HepG2 (cell line): ENCODE results near the gene TAMALIN. TPM values are rescaled to one million over a fixed set of nuclear protein-coding genes. Genes with fewer than 3 reads are reported as not detected.

ENCODE experiments used
- ARNT2 ChIP-seq: sonication (generic); formaldehyde crosslinking; IDR thresholded peaks from 2 replicates; pipeline ENCODE4 v1.8.0; 2022; ENCODE audit warnings: mild to moderate bottlenecking, low read depth, missing genetic modification reagents, moderate library complexity
- ARNTL ChIP-seq: sonication (generic); formaldehyde crosslinking; IDR thresholded peaks from 2 replicates; pipeline ENCODE4 v1.4.0; 2020; ENCODE audit warnings: mild to moderate bottlenecking, missing genetic modification reagents
- CREB1 ChIP-seq, 2 experiments: fragments of 450-650 bp in 1 of 2; IDR thresholded peaks; 2 replicates each; pipeline ENCODE4 v1.6.1; 2016 to 2017; ENCODE audit warnings: control low read depth in 1 of 2, mild to moderate bottlenecking in 1 of 2, missing compliant biosample characterization in 1 of 2, missing genetic modification characterization in 1 of 2
- EP300 ChIP-seq, 3 experiments: sonication (generic) in 1 of 3; formaldehyde crosslinking in 1 of 3; IDR thresholded peaks; 2 replicates each; pipeline versions ENCODE4 v1.5.1 to v1.6.1; 2011 to 2020; ENCODE audit warnings: low read depth in 2 of 3, low read length in 2 of 3, borderline replicate concordance in 1 of 3, improper control_type of control experiment in 1 of 3, mild to moderate bottlenecking in 1 of 3, missing genetic modification reagents in 1 of 3, moderate library complexity in 1 of 3
- EZH2 ChIP-seq: conservative IDR thresholded peaks from 2 replicates; pipeline ENCODE4 v1.6.1; 2012; ENCODE audit warnings: mild to moderate bottlenecking, low read depth, low read length, moderate library complexity
- FOSL2 ChIP-seq: sonication (generic); formaldehyde crosslinking; IDR thresholded peaks from 2 replicates; pipeline ENCODE4 v1.4.0; 2020; ENCODE audit warnings: missing genetic modification reagents
- GLI4 ChIP-seq: sonication (generic); formaldehyde crosslinking; IDR thresholded peaks from 2 replicates; pipeline ENCODE4 v1.5.1; 2020; ENCODE audit warnings: missing genetic modification reagents, mild to moderate bottlenecking, moderate library complexity, borderline replicate concordance
- HNRNPUL1 ChIP-seq: fragments of 200-400 bp; formaldehyde crosslinking; IDR thresholded peaks from 2 replicates; pipeline ENCODE4 v1.6.1; 2017; ENCODE audit warnings: low read depth, mild to moderate bottlenecking, low read length, moderate library complexity
- IRF2 ChIP-seq: IDR thresholded peaks from 2 replicates; pipeline ENCODE4 v1.6.1; 2018; ENCODE audit warnings: missing genetic modification reagents, missing compliant biosample characterization
- MAZ ChIP-seq, 2 experiments: sonication (generic) in 1 of 2; formaldehyde crosslinking in 1 of 2; IDR thresholded peaks; 2 replicates each; pipeline versions ENCODE4 v1.5.0 to v1.6.1; 2012 to 2020; ENCODE audit warnings: low read depth in 2 of 2, mild to moderate bottlenecking in 2 of 2, borderline replicate concordance in 1 of 2, improper control_type of control experiment in 1 of 2, low read length in 1 of 2, missing genetic modification reagents in 1 of 2, moderate library complexity in 1 of 2
- MBD4 ChIP-seq: IDR thresholded peaks from 2 replicates; pipeline ENCODE4 v1.6.1; 2012; ENCODE audit warnings: low read length, inconsistent platforms, borderline replicate concordance
- MTF1 ChIP-seq: sonication (generic); formaldehyde crosslinking; IDR thresholded peaks from 2 replicates; pipeline ENCODE4 v1.5.0; 2020; ENCODE audit warnings: missing genetic modification reagents
- PHF5A ChIP-seq: IDR thresholded peaks from one replicate; pipeline ENCODE4 v1.6.1; 2018; ENCODE audit warnings: low read depth, missing genetic modification reagents; ENCODE audit not compliant: unreplicated experiment
- SALL1 ChIP-seq: sonication (generic); formaldehyde crosslinking; IDR thresholded peaks from 2 replicates; pipeline ENCODE4 v1.8.0; 2022; ENCODE audit warnings: mild to moderate bottlenecking, missing genetic modification reagents
- SRF ChIP-seq: IDR thresholded peaks from 2 replicates; pipeline ENCODE4 v1.6.1; 2011; ENCODE audit warnings: mild to moderate bottlenecking, low read depth, low read length, moderate library complexity
- SSRP1 ChIP-seq: IDR thresholded peaks from 2 replicates; pipeline ENCODE4 v1.6.1; 2016; ENCODE audit warnings: control low read depth
- XBP1 ChIP-seq: sonication (generic); formaldehyde crosslinking; IDR thresholded peaks from 2 replicates; pipeline ENCODE4 v1.5.0; 2020; ENCODE audit warnings: missing genetic modification reagents
- ZNF274 ChIP-seq: sonication (generic); formaldehyde crosslinking; IDR thresholded peaks from 2 replicates; pipeline ENCODE4 v1.5.1; 2020; ENCODE audit warnings: mild to moderate bottlenecking, missing genetic modification reagents
- ZNF33A ChIP-seq: sonication (generic); formaldehyde crosslinking; IDR thresholded peaks from 2 replicates; pipeline ENCODE4 v1.5.1; 2020; ENCODE audit warnings: missing genetic modification reagents, mild to moderate bottlenecking, moderate library complexity, borderline replicate concordance
- ZNF441 ChIP-seq: sonication (generic); formaldehyde crosslinking; IDR thresholded peaks from 2 replicates; pipeline ENCODE4 v1.7.0; 2021; ENCODE audit warnings: missing genetic modification reagents, borderline replicate concordance
- ZNF501 ChIP-seq: sonication (generic); formaldehyde crosslinking; IDR thresholded peaks from 2 replicates; pipeline ENCODE4 v1.5.1; 2020; ENCODE audit warnings: mild to moderate bottlenecking, moderate library complexity, missing genetic modification reagents
- ZNF547 ChIP-seq: sonication (generic); formaldehyde crosslinking; IDR thresholded peaks from 2 replicates; pipeline ENCODE4 v1.5.1; 2020; ENCODE audit warnings: mild to moderate bottlenecking, missing genetic modification reagents
- polyA plus RNA-seq, 8 experiments: library from polyadenylated mRNA; depleted of rRNA in 3 of 8; stranded (reverse) in 7 of 8; unstranded in 1 of 8; fragments of >200 nt; fragmentation: Illumina TruSeq in 4 of 8; extraction: Trizol in 4 of 8; gene quantifications; 2 replicates each; pipeline versions ENCODE4 v1.2.1 to v1.2.3, GENCODE V29; 2011 to 2016; ENCODE audit warnings: low read depth in 4 of 8, missing spikeins in 1 of 8, mixed read lengths in 1 of 8; ENCODE audit not compliant: insufficient read depth in 1 of 8
- total RNA-seq, 5 experiments: library from RNA; depleted of rRNA; stranded (reverse); fragments of >200 nt; fragmentation: Illumina TruSeq; extraction: Trizol; gene quantifications; 2 replicates each; pipeline ENCODE4 v1.2.3, GENCODE V29; 2016; ENCODE audit warnings: low read depth in 1 of 5
- TF ChIP-seq, protein P1 (sequence below): sonication (generic); formaldehyde crosslinking; IDR thresholded peaks from 2 replicates; pipeline ENCODE4 v1.8.1; 2022; ENCODE audit warnings: mild to moderate bottlenecking, missing genetic modification reagents
- TF ChIP-seq, protein P2 (sequence below): IDR thresholded peaks from 2 replicates; pipeline ENCODE4 v1.6.1; 2016; ENCODE audit warnings: control low read depth
- TF ChIP-seq, protein P3 (sequence below): sonication (generic); formaldehyde crosslinking; IDR thresholded peaks from 2 replicates; pipeline ENCODE4 v1.4.0; 2020; ENCODE audit warnings: mild to moderate bottlenecking, missing genetic modification reagents
- TF ChIP-seq, protein P4 (sequence below): sonication (generic); formaldehyde crosslinking; IDR thresholded peaks from 2 replicates; pipeline ENCODE4 v1.4.0; 2020; ENCODE audit warnings: mild to moderate bottlenecking, missing genetic modification reagents

The TAMALIN gene
- total and polyA plus RNA-seq, 2 of the 13 experiments (the other 11 are each of a cell fraction or from before 2014, with no cell fraction given), result 2.9 to 10.9 TPM

DNA sequence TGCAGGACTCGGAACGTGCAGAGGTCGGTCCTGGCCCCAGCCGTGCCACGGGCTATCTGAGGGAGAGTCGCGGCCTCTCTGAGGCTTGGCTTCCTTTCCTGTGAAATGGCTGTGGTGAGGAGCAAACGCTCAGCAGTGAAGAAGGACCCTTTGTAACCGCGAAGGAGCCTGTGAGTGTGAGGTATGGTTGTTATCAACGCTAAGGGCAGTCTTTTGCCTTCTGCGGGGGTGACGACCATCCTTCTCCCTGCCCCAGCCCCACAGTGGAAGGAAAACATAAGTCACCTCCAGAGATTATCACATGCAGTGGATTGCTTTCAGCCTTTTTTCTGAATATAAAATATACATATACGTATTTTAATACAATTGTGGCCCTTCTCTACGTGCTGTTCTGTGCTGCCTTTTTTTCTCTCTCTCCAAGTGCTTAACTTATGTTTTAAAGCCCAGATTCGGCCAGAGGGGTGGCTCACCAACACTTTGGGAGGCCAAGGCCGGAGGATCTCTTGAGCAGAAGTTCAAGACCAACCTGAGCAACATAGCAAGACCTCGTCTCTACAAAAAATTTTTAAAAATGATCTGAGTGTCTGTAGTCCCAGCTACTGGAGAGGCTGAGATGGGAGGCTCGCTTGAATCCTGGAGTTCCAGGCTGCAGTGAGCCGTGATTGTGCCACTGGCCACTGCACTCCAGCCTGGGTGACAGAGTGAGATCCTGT, 17.4 kb downstream of the TAMALIN start (continued):
- TF ChIP-seq, protein P1, sequence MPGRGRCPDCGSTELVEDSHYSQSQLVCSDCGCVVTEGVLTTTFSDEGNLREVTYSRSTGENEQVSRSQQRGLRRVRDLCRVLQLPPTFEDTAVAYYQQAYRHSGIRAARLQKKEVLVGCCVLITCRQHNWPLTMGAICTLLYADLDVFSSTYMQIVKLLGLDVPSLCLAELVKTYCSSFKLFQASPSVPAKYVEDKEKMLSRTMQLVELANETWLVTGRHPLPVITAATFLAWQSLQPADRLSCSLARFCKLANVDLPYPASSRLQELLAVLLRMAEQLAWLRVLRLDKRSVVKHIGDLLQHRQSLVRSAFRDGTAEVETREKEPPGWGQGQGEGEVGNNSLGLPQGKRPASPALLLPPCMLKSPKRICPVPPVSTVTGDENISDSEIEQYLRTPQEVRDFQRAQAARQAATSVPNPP, result no peak
- TF ChIP-seq IRF2 (peak; percentile 15; the same call in 1 of the 2 replicates), ARNT2 (no peak), HNRNPUL1 (no peak), ZNF274 (CRISPR knock-in tag) (peak; percentile 35; the same call in 1 of the 2 replicates), ARNTL (CRISPR knock-in tag) (no peak), ZNF501 (CRISPR knock-in tag) (0 out of 2 replicates have a peak, but pooled peaks have one; percentile 4), CREB1 (IDR thresholded peaks at IDR 0.05) (no peak), CREB1 (CRISPR knock-in tag; IDR thresholded peaks at IDR 0.05) (no peak), ZNF547 (CRISPR knock-in tag) (peak; percentile 66; the same call in 1 of the 2 replicates), MAZ (IDR thresholded peaks at IDR 0.05; ENCODE audit: borderline replicate concordance, low read depth, low read length) (no peak), MAZ (CRISPR knock-in tag; IDR thresholded peaks at IDR 0.05; ENCODE audit: low read depth) (no peak), ZNF33A (CRISPR knock-in tag) (no peak), SALL1 (CRISPR knock-in tag) (peak; percentile 7; the same call in 1 of the 2 replicates), SRF (no peak), SSRP1 (CRISPR knock-in tag) (no peak), GLI4 (CRISPR knock-in tag) (0 out of 2 replicates have a peak, but pooled peaks have one; percentile 62), MBD4 (no peak), EP300 (IDR thresholded peaks at IDR 0.05; ENCODE audit: low read depth in 2 of 2, low read length in 2 of 2) (no peak), EP300 (CRISPR knock-in tag; IDR thresholded peaks at IDR 0.05; ENCODE audit: borderline replicate concordance) (no peak), EZH2 (no peak), MTF1 (CRISPR knock-in tag) (no peak), XBP1 (CRISPR knock-in tag) (no peak), PHF5A (CRISPR knock-in tag) (no peak), ZNF441 (no peak), FOSL2 (CRISPR knock-in tag) (no peak)
- TF ChIP-seq, protein P2, sequence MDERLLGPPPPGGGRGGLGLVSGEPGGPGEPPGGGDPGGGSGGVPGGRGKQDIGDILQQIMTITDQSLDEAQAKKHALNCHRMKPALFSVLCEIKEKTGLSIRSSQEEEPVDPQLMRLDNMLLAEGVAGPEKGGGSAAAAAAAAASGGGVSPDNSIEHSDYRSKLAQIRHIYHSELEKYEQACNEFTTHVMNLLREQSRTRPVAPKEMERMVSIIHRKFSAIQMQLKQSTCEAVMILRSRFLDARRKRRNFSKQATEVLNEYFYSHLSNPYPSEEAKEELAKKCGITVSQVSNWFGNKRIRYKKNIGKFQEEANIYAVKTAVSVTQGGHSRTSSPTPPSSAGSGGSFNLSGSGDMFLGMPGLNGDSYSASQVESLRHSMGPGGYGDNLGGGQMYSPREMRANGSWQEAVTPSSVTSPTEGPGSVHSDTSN (CRISPR knock-in tag), result no peak
- TF ChIP-seq, protein P3, sequence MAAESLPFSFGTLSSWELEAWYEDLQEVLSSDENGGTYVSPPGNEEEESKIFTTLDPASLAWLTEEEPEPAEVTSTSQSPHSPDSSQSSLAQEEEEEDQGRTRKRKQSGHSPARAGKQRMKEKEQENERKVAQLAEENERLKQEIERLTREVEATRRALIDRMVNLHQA (CRISPR knock-in tag), result no peak
- TF ChIP-seq, protein P4, sequence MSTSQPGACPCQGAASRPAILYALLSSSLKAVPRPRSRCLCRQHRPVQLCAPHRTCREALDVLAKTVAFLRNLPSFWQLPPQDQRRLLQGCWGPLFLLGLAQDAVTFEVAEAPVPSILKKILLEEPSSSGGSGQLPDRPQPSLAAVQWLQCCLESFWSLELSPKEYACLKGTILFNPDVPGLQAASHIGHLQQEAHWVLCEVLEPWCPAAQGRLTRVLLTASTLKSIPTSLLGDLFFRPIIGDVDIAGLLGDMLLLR (CRISPR knock-in tag), result no peak
